BLaER1 (cell line): ENCODE data around the gene INPP5A.
A peak's percentile ranks its signal among the peaks of the same experiment; 100 is the strongest.

Source experiments
- H3K27ac ChIP-seq: shearing (Covaris generic); formaldehyde crosslinking; 2 replicates; pipeline ENCODE4 v1.8.1; 2022
- H3K27me3 ChIP-seq: shearing (Covaris generic); formaldehyde crosslinking; 2 replicates; pipeline ENCODE4 v1.8.1; 2022
- H3K36me3 ChIP-seq: shearing (Covaris generic); formaldehyde crosslinking; 2 replicates; pipeline ENCODE4 v1.8.1; 2022
- H3K4me1 ChIP-seq: shearing (Covaris generic); formaldehyde crosslinking; 2 replicates; pipeline ENCODE4 v1.8.1; 2022
- H3K4me2 ChIP-seq: shearing (Covaris generic); formaldehyde crosslinking; 2 replicates; pipeline ENCODE4 v1.8.1; 2022
- H3K4me3 ChIP-seq: shearing (Covaris generic); formaldehyde crosslinking; 2 replicates; pipeline ENCODE4 v1.8.1; 2022
- H3K9ac ChIP-seq: shearing (Covaris generic); formaldehyde crosslinking; 2 replicates; pipeline ENCODE4 v1.8.1; 2022
- H3K9me3 ChIP-seq: shearing (Covaris generic); formaldehyde crosslinking; 2 replicates; pipeline ENCODE4 v1.8.1; 2022
- H4K20me1 ChIP-seq: shearing (Covaris generic); formaldehyde crosslinking; 2 replicates; pipeline ENCODE4 v1.8.1; 2022
- Cebpa-rat ChIP-seq: shearing (Covaris generic); IDR thresholded peaks from 2 replicates; pipeline ENCODE4 v1.8.1; 2022

Gene INPP5A

GRCh38 chr10:132654708-132655661 is 117.4 kb downstream of the INPP5A start:
- Histone ChIP-seq H3K4me2 (peak overlapping the region; percentile 19; the same call in 1 of the 2 replicates), H3K4me3 (no peak overlapping the region), H3K9me3 (no peaks in the 10 kb centered on the region), H3K27ac (no peak overlapping the region), H3K9ac (no peak overlapping the region), H3K4me1 (peaks cover 22% of the 10 kb centered on the region), H4K20me1 (peaks cover 79% of the 10 kb centered on the region), H3K27me3 (no peaks in the 10 kb centered on the region), H3K36me3 (peaks cover 51% of the 10 kb centered on the region; the same call in 1 of the 2 replicates)
- no peak for TF ChIP-seq Cebpa-rat

- no peak overlapping the region for H3K4me3 ChIP-seq
- H3K4me2 ChIP-seq = no peak overlapping the region; the same call in 1 of the 2 replicates
- H3K36me3 ChIP-seq = peaks cover 50% of the 10 kb centered on the region
Observed at GRCh38 chr10:132655735-132656134, 118.1 kb downstream of the INPP5A start.

GRCh38 chr10:132656283-132657126 is 118.9 kb downstream of the INPP5A start:
- peaks cover 63% of the 10 kb centered on the region for H4K20me1 ChIP-seq
- no peak overlapping the region for H3K9ac ChIP-seq
- H3K36me3 ChIP-seq = peaks cover 48% of the 10 kb centered on the region
- peaks cover 13% of the 10 kb centered on the region for H3K9me3 ChIP-seq
- TF ChIP-seq Cebpa-rat = no peak
- H3K4me1 ChIP-seq = peaks cover 22% of the 10 kb centered on the region
- no peak overlapping the region for H3K27ac ChIP-seq
- no peak overlapping the region; the same call in 1 of the 2 replicates for H3K4me2 ChIP-seq
- no peak overlapping the region for H3K4me3 ChIP-seq
- H3K27me3 ChIP-seq = no peaks in the 10 kb centered on the region

More at GRCh38 chr10:132655735-132656134, 118.1 kb downstream of the INPP5A start:
- Histone ChIP-seq H3K27ac (no peak overlapping the region), H3K9me3 (peaks cover 5% of the 10 kb centered on the region), H4K20me1 (peaks cover 71% of the 10 kb centered on the region), H3K27me3 (no peaks in the 10 kb centered on the region), H3K4me1 (peaks cover 22% of the 10 kb centered on the region), H3K9ac (no peak overlapping the region)
- no peak for TF ChIP-seq Cebpa-rat

- Histone ChIP-seq H3K9ac (no peak overlapping the region), H3K4me3 (no peak overlapping the region), H3K4me2 (no peak overlapping the region), H3K9me3 (peaks cover 17% of the 10 kb centered on the region), H3K27ac (no peak overlapping the region), H3K4me1 (peaks cover 28% of the 10 kb centered on the region), H3K27me3 (no peaks in the 10 kb centered on the region), H4K20me1 (peaks cover 56% of the 10 kb centered on the region), H3K36me3 (peaks cover 41% of the 10 kb centered on the region)
- no peak for TF ChIP-seq Cebpa-rat
Observed at GRCh38 chr10:132657127-132657706, 119.6 kb downstream of the INPP5A start.

GRCh38 chr10:132657748-132658147 is 120.2 kb downstream of the INPP5A start:
- Histone ChIP-seq H3K27me3 (no peaks in the 10 kb centered on the region), H3K27ac (no peak overlapping the region), H3K36me3 (peaks cover 36% of the 10 kb centered on the region), H3K4me1 (peaks cover 29% of the 10 kb centered on the region), H4K20me1 (peaks cover 56% of the 10 kb centered on the region), H3K9ac (no peak overlapping the region), H3K4me2 (no peak overlapping the region), H3K4me3 (no peak overlapping the region), H3K9me3 (peaks cover 17% of the 10 kb centered on the region)
- TF ChIP-seq Cebpa-rat = no peak

- TF ChIP-seq Cebpa-rat = no peak
- no peak overlapping the region for H3K4me2 ChIP-seq
- H3K36me3 ChIP-seq = peaks cover 30% of the 10 kb centered on the region
- H4K20me1 ChIP-seq = peaks cover 56% of the 10 kb centered on the region
- no peak overlapping the region for H3K4me3 ChIP-seq
- H3K9ac ChIP-seq = no peak overlapping the region
- H3K27me3 ChIP-seq = no peaks in the 10 kb centered on the region
- peaks cover 38% of the 10 kb centered on the region for H3K4me1 ChIP-seq
- H3K27ac ChIP-seq = no peak overlapping the region
- peaks cover 17% of the 10 kb centered on the region for H3K9me3 ChIP-seq
Observed at GRCh38 chr10:132658546-132659205, 121.1 kb downstream of the INPP5A start.

DNA sequence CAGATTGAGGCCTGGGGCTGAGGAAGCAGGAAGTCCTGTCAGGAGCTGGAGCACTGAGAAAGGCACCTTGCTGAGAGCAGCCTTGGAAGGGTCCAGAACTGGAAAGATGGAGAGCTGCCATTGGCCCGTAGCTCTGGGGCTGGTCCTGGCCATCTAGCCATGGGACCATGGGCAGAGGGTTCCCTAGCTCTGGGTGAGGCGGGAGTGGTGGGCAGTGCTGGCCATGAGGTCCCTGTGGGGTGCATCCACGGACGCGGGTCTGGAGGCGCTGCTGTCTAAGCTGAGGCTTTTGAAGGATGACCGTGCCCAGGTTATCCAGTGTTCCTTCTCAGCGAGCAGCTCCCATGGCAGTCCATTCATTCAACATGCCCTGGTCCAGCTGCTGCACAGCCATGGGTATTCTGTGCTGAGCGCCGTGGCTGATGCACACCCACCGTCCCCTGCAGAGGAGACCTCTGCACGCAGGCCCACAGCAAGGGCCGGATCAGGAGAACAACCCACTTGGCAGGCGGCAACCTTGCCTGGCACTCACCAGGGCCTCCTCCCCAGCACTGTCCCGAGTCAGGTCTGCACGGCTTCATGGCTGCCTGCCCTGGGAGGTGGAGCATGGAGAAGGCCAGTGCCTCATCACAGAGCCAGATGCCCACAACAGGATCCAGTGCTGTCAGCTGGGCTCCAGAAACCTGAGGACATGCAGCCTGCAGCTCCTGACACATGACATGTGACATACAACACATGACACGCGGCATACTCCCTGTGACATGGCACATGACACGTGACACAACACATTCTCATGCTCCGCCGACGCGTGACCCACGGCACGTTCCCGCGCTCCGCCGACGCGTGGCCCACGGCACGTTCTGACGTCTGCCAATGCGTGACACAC is 121.9 kb downstream of the INPP5A start:
- TF ChIP-seq Cebpa-rat = no peak
- no peaks in the 10 kb centered on the region for H3K27me3 ChIP-seq

DNA sequence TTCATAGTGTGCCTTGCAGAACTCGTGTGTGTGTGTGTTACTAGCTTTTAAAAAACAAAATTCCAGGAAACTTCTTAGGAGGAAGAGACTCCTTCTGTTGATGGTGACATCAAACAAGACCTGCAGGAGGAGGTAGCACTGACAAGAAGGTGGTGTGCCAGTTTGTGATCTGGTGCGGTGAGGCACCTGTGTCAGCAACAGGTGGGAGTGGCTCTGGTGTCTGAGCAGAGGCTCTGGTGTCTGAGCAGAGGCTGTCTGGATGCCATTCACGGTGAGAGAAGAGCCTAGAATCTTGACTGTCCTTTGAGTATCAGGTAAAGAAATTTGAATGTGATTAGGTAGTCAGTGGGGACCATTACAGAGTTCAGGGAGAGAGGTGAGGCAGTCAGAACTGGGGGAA is 122.8 kb downstream of the INPP5A start:
- Histone ChIP-seq H3K27ac (no peak overlapping the region), H3K4me2 (no peak overlapping the region), H3K9me3 (peaks cover 17% of the 10 kb centered on the region), H3K4me3 (no peak overlapping the region), H3K27me3 (no peaks in the 10 kb centered on the region), H3K36me3 (peaks cover 30% of the 10 kb centered on the region), H3K9ac (no peak overlapping the region), H3K4me1 (peaks cover 48% of the 10 kb centered on the region), H4K20me1 (peaks cover 56% of the 10 kb centered on the region)
- no peak for TF ChIP-seq Cebpa-rat

More for the DNA sequence above, 121.9 kb downstream of the INPP5A start:
- peaks cover 17% of the 10 kb centered on the region for H3K9me3 ChIP-seq
- peaks cover 30% of the 10 kb centered on the region for H3K36me3 ChIP-seq
- H3K9ac ChIP-seq = no peak overlapping the region
- H3K27ac ChIP-seq = no peak overlapping the region
- H4K20me1 ChIP-seq = peaks cover 56% of the 10 kb centered on the region
- H3K4me1 ChIP-seq = peaks cover 46% of the 10 kb centered on the region
- H3K4me2 ChIP-seq = no peak overlapping the region
- no peak overlapping the region for H3K4me3 ChIP-seq
